ENCODE measurements around the gene NBEAL1.
"Not testable (repeated sequence)": the region's sequence is repeated elsewhere in the genome, so short reads cannot be mapped to it uniquely, and the experiment has no call there.

NBEAL1 gene

GRCh38 chr2:203014456-203015199 is at the start of gene NBEAL1:
Gene NBEAL1 (plus strand): TSS chr2:203014875. CDS start chr2:203016385, 1,510 bp downstream.
- peak; percentile 99 for DNase-seq

GRCh38 chr2:202965810-202966460 is 48.7 kb upstream of the NBEAL1 start:
- peak; percentile 93 for DNase-seq

- DNase-seq = not testable (repeated sequence)
Measured at GRCh38 chr2:202969404-202969803, 45.3 kb upstream of the NBEAL1 start.

- DNase-seq = no peak
Measured at GRCh38 chr2:202976809-202977208, 37.9 kb upstream of the NBEAL1 start.

- DNase-seq = no peak
Measured at GRCh38 chr2:202982779-202983491, 31.7 kb upstream of the NBEAL1 start.

- no peak for DNase-seq
Measured at GRCh38 chr2:202989749-202990148, 24.9 kb upstream of the NBEAL1 start.

- DNase-seq = no peak
Measured at GRCh38 chr2:202990501-202990900, 24.2 kb upstream of the NBEAL1 start.

- DNase-seq = not testable (repeated sequence)
Measured at GRCh38 chr2:202997113-202997512, 17.6 kb upstream of the NBEAL1 start.

GRCh38 chr2:203002054-203002821 is 12.4 kb upstream of the NBEAL1 start:
- DNase-seq = no peak

GRCh38 chr2:203003716-203004115 is 11.0 kb upstream of the NBEAL1 start:
- no peak for DNase-seq

GRCh38 chr2:203016716-203017115 is 2.0 kb downstream of the NBEAL1 start:
- no peak for DNase-seq

GRCh38 chr2:203018181-203018580 is 3.5 kb downstream of the NBEAL1 start:
- no peak for DNase-seq

- no peak for DNase-seq
Measured at GRCh38 chr2:203019142-203019541, 4.5 kb downstream of the NBEAL1 start.

- no peak for DNase-seq
Measured at GRCh38 chr2:203021991-203022390, 7.3 kb downstream of the NBEAL1 start.

- DNase-seq = no peak
Measured at GRCh38 chr2:203022751-203023150, 8.1 kb downstream of the NBEAL1 start.

- DNase-seq = no peak
Measured at GRCh38 chr2:203025592-203025991, 10.9 kb downstream of the NBEAL1 start.

GRCh38 chr2:203030545-203030944 is 15.9 kb downstream of the NBEAL1 start:
- DNase-seq = no peak

GRCh38 chr2:203030991-203031390 is 16.3 kb downstream of the NBEAL1 start:
- no peak for DNase-seq

GRCh38 chr2:203033395-203033794 is 18.7 kb downstream of the NBEAL1 start:
- no peak for DNase-seq

- DNase-seq = no peak
Measured at GRCh38 chr2:203035879-203036470, 21.3 kb downstream of the NBEAL1 start.

- no peak for DNase-seq
Measured at GRCh38 chr2:203037026-203037425, 22.4 kb downstream of the NBEAL1 start.

GRCh38 chr2:203038586-203038985 is 23.9 kb downstream of the NBEAL1 start:
- no peak for DNase-seq

GRCh38 chr2:203039211-203039610 is 24.5 kb downstream of the NBEAL1 start:
- not testable (repeated sequence) for DNase-seq
